ENCODE data around the gene PSAT1.

Gene PSAT1

GRCh38 chr9:78332381-78332780, 35.5 kb downstream of the PSAT1 start:
- H3K4me3 ChIP-seq (ENCODE audit: control insufficient read depth, low read depth, low read length) = no peak overlapping the region
- no peak for TF ChIP-seq CTCF (IDR thresholded peaks at IDR 0.05; ENCODE audit: control insufficient read depth, insufficient read depth, low read depth, low read length, missing control alignments)
- no peak for DNase-seq (ENCODE audit: low read depth)

GRCh38 chr9:78348848-78349247, 51.9 kb downstream of the PSAT1 start:
- TF ChIP-seq CTCF (IDR thresholded peaks at IDR 0.05; ENCODE audit: control insufficient read depth, insufficient read depth, low read depth, low read length, missing control alignments) = no peak

GRCh38 chr9:78351816-78352215, 54.9 kb downstream of the PSAT1 start:
- no peak for TF ChIP-seq CTCF (IDR thresholded peaks at IDR 0.05; ENCODE audit: control insufficient read depth, insufficient read depth, low read depth, low read length, missing control alignments)
- DNase-seq (ENCODE audit: low read depth) = no peak
- H3K4me3 ChIP-seq (ENCODE audit: control insufficient read depth, low read depth, low read length) = no peak overlapping the region

More at GRCh38 chr9:78348848-78349247, 51.9 kb downstream of the PSAT1 start:
- no peak overlapping the region for H3K4me3 ChIP-seq (ENCODE audit: control insufficient read depth, low read depth, low read length)
- DNase-seq (ENCODE audit: low read depth) = no peak

- H3K4me3 ChIP-seq (ENCODE audit: control insufficient read depth, low read depth, low read length) = no peak overlapping the region
- TF ChIP-seq CTCF (IDR thresholded peaks at IDR 0.05; ENCODE audit: control insufficient read depth, insufficient read depth, low read depth, low read length, missing control alignments) = no peak
- DNase-seq (ENCODE audit: low read depth) = no peak
Measured at GRCh38 chr9:78354324-78354973, 57.5 kb downstream of the PSAT1 start.

DNA sequence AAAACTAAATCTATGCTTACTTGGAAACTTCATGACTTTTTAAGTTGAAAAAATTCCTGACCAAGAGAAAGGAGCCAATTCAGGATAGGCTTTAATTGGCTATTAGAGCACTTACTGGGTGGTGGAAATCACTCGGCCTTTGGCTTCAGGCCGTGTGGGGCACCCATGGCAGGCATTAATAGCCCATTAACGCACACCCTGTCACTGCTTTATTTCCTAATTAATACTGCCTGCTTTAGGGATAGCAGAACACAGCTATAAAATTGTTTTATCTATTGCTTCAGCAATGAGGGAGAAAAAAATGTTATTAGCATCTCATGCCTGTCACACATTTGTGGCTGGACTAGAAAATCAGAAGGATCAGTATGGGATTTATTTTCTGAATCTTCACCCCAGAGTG, 58.1 kb downstream of the PSAT1 start:
- no peak for TF ChIP-seq CTCF (IDR thresholded peaks at IDR 0.05; ENCODE audit: control insufficient read depth, insufficient read depth, low read depth, low read length, missing control alignments)
- H3K4me3 ChIP-seq (ENCODE audit: control insufficient read depth, low read depth, low read length) = no peak overlapping the region

GRCh38 chr9:78356634-78357033, 59.7 kb downstream of the PSAT1 start:
- H3K4me3 ChIP-seq (ENCODE audit: control insufficient read depth, low read depth, low read length) = no peak overlapping the region
- TF ChIP-seq CTCF (IDR thresholded peaks at IDR 0.05; ENCODE audit: control insufficient read depth, insufficient read depth, low read depth, low read length, missing control alignments) = no peak
- no peak for DNase-seq (ENCODE audit: low read depth)

More for the DNA sequence above, 58.1 kb downstream of the PSAT1 start:
- no peak for DNase-seq (ENCODE audit: low read depth)

Measured in AG09309 (cell line).